ENCODE results near the gene NDUFA12. TPM values are rescaled to one million over a fixed set of nuclear protein-coding genes. Genes with fewer than 3 reads are reported as not detected.

NDUFA12 gene
- total RNA-seq, 1 experiment from 2014 or later, result 130 TPM

- ATAC-seq (peak; percentile 50), DNase-seq (peak; percentile 4)
- no peaks in the 10 kb centered on the region for H3K4me1 ChIP-seq (ENCODE audit: insufficient read depth, low read length)
- ChIA-PET CTCF (interaction anchor here (0.6 kb wide), 1 partner anchor 18 kb away, joined by 5 read pairs; no protein-coding TSS in a partner anchor), POLR2A (ENCODE audit: unreplicated experiment) (no interaction called here)
- H2AFZ ChIP-seq (ENCODE audit: low read length), result no peak overlapping the region
- no peaks in the 10 kb centered on the region for H3K79me2 ChIP-seq (ENCODE audit: low read length)
- no peak overlapping the region for H3K9ac ChIP-seq (ENCODE audit: low read length)
- intact Hi-C loops (cut with micrococcal nuclease), result no loop called here
- no peaks in the 10 kb centered on the region for H3F3A ChIP-seq (ENCODE audit: low read length, unreplicated experiment)
- no TSS peak for BruUV-seq (replicated peaks)
- no peaks in the 10 kb centered on the region for H3K9me3 ChIP-seq (ENCODE audit: low read length)
- H3K9me2 ChIP-seq (replicated peaks; ENCODE audit: low read length), result no peaks in the 10 kb centered on the region
- TF ChIP-seq EZH2 (IDR thresholded peaks at IDR 0.05; ENCODE audit: low read length, unreplicated experiment) (no peak), EZH2phosphoT487 (IDR thresholded peaks at IDR 0.05; ENCODE audit: borderline replicate concordance, low read length) (no peak), CTCF (conservative IDR thresholded peaks at IDR 0.05; ENCODE audit: low read depth, low read length) (no peak)
- H3K27me3 ChIP-seq (ENCODE audit: low read length), result no peaks in the 10 kb centered on the region
- H3K4me3 ChIP-seq (ENCODE audit: low read length), result no peak overlapping the region
- H3K27ac ChIP-seq (ENCODE audit: low read length), result no peak overlapping the region
- H3K4me2 ChIP-seq (ENCODE audit: low read length), result no peak overlapping the region
- peaks cover 34% of the 10 kb centered on the region; the same call in 1 of the 2 replicates for H3K36me3 ChIP-seq (ENCODE audit: low read depth, low read length)
- H4K20me1 ChIP-seq (ENCODE audit: low read length), result no peaks in the 10 kb centered on the region
Measured at GRCh38 chr12:95037906-95038305, 34.4 kb upstream of the NDUFA12 start.

- CTCF ChIA-PET, result no interaction called here
- TF ChIP-seq EZH2 (IDR thresholded peaks at IDR 0.05; ENCODE audit: low read length, unreplicated experiment) (no peak), CTCF (conservative IDR thresholded peaks at IDR 0.05; ENCODE audit: low read depth, low read length) (no peak), EZH2phosphoT487 (IDR thresholded peaks at IDR 0.05; ENCODE audit: borderline replicate concordance, low read length) (no peak)
- H3K4me2 ChIP-seq (ENCODE audit: low read length), result no peak overlapping the region
- H2AFZ ChIP-seq (ENCODE audit: low read length), result no peak overlapping the region
- intact Hi-C loops (cut with micrococcal nuclease), result no loop called here
- BruUV-seq (replicated peaks), result no TSS peak
- H3K4me3 ChIP-seq (ENCODE audit: low read length), result no peak overlapping the region
- no peak for DNase-seq
- H3K27me3 ChIP-seq (ENCODE audit: low read length), result no peaks in the 10 kb centered on the region
- no peaks in the 10 kb centered on the region for H3K9me2 ChIP-seq (replicated peaks; ENCODE audit: low read length)
- H4K20me1 ChIP-seq (ENCODE audit: low read length), result no peaks in the 10 kb centered on the region
- H3K36me3 ChIP-seq (ENCODE audit: low read depth, low read length), result peaks cover 28% of the 10 kb centered on the region; the same call in 1 of the 2 replicates
- no peaks in the 10 kb centered on the region for H3K79me2 ChIP-seq (ENCODE audit: low read length)
- no peak overlapping the region for H3K27ac ChIP-seq (ENCODE audit: low read length)
- H3F3A ChIP-seq (ENCODE audit: low read length, unreplicated experiment), result no peaks in the 10 kb centered on the region
- no peaks in the 10 kb centered on the region for H3K4me1 ChIP-seq (ENCODE audit: insufficient read depth, low read length)
- POLR2A ChIA-PET (ENCODE audit: unreplicated experiment), result no interaction called here
- ATAC-seq, result no peak
- H3K9me3 ChIP-seq (ENCODE audit: low read length), result no peaks in the 10 kb centered on the region
- no peak overlapping the region for H3K9ac ChIP-seq (ENCODE audit: low read length)
Measured at GRCh38 chr12:95034750-95035149, 31.3 kb upstream of the NDUFA12 start.

- Histone ChIP-seq H3K9ac (ENCODE audit: low read length) (no peak overlapping the region), H3K79me2 (ENCODE audit: low read length) (no peaks in the 10 kb centered on the region), H3K4me2 (ENCODE audit: low read length) (no peak overlapping the region), H3K27me3 (ENCODE audit: low read length) (no peaks in the 10 kb centered on the region), H3K27ac (ENCODE audit: low read length) (no peak overlapping the region), H3K36me3 (ENCODE audit: low read depth, low read length) (peaks cover 6% of the 10 kb centered on the region; the same call in 1 of the 2 replicates), H3F3A (ENCODE audit: low read length, unreplicated experiment) (no peaks in the 10 kb centered on the region), H3K9me2 (replicated peaks; ENCODE audit: low read length) (no peaks in the 10 kb centered on the region), H3K4me3 (ENCODE audit: low read length) (no peak overlapping the region), H4K20me1 (ENCODE audit: low read length) (no peaks in the 10 kb centered on the region), H3K9me3 (ENCODE audit: low read length) (no peaks in the 10 kb centered on the region), H3K4me1 (ENCODE audit: insufficient read depth, low read length) (no peaks in the 10 kb centered on the region), H2AFZ (ENCODE audit: low read length) (no peak overlapping the region)
- intact Hi-C loops (cut with micrococcal nuclease), result no loop called here
- POLR2A ChIA-PET (ENCODE audit: unreplicated experiment), result interaction anchor here (0.5 kb wide), 1 partner anchor 686 kb away, joined by 3 read pairs; no protein-coding TSS in a partner anchor
- ATAC-seq, result no peak
- DNase-seq, result no peak
- CTCF ChIA-PET, result no interaction called here
- no peak for TF ChIP-seq CTCF (conservative IDR thresholded peaks at IDR 0.05; ENCODE audit: low read depth, low read length)
- TF ChIP-seq EZH2phosphoT487 (IDR thresholded peaks at IDR 0.05; ENCODE audit: borderline replicate concordance, low read length), result no peak
- TF ChIP-seq EZH2 (IDR thresholded peaks at IDR 0.05; ENCODE audit: low read length, unreplicated experiment), result no peak
- BruUV-seq (replicated peaks), result no TSS peak
Measured at GRCh38 chr12:95022477-95022876, 19.0 kb upstream of the NDUFA12 start.

Measured in PC-3 (cell line).